H1 (cell line): Measurements from ENCODE around the gene TBC1D22A. TPM values are rescaled to one million over a fixed set of nuclear protein-coding genes. Genes with fewer than 3 reads are reported as not detected.

Experiments
- GABPA ChIP-seq: IDR thresholded peaks from 2 replicates; pipeline ENCODE4 v1.6.1; 2011; ENCODE audit warnings: mild to moderate bottlenecking, low read length, moderate library complexity, borderline replicate concordance; ENCODE audit not compliant: insufficient read depth
- TAF7 ChIP-seq: optimal IDR thresholded peaks from 2 replicates; pipeline ENCODE3; 2011; ENCODE audit warnings: low read depth, mild to moderate bottlenecking, inconsistent platforms, low read length, moderate library complexity, borderline replicate concordance
- polyA plus RNA-seq, 7 experiments: library from polyadenylated mRNA; depleted of rRNA in 3 of 7; stranded (reverse) in 5 of 7; unstranded in 2 of 7; fragments of >200 nt in 5 of 7; fragments of 200-250 nt in 2 of 7; gene quantifications; 1 replicate in 5 of 7; 2 replicates in 1 of 7; 4 replicates in 1 of 7; pipeline versions ENCODE4 v1.2.1 to v1.2.3, GENCODE V29; 2011 to 2013; ENCODE audit warnings: missing spikeins in 2 of 7, mixed read lengths in 2 of 7
- total RNA-seq: library from RNA; stranded (reverse); fragmentation: NEBNext Ultra II Directional; extraction: Animal tissue kit (Norgen Biotek cat#: 25700); gene quantifications from 2 replicates; pipeline ENCODE4 v1.2.1, GENCODE V29; 2021

TBC1D22A gene
- total and polyA plus RNA-seq, 2 of the 8 experiments (the other 6 are each of a cell fraction or from before 2014, with no cell fraction given), result 11.9 to 18.4 TPM

DNA sequence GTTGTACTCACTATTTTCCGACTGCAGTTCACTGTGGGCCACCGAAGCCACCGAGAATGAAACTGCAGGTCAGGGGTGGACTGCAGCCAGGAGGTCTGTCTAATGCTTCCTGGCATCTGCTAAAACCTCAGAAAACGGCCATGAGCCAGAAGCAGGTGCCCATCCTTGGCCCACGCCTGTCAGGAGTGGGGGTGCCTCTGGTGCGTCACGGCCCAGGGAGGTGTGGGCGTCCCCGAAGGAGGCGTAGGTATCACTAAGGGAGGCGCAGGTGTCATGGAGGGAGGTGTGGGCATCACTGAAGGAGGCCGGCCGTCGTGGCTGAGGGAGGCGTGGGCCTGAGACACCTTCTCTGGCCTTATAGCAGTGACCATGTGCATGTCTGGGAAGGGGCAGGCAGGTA, 456.2 kb downstream of the TBC1D22A start (continued):
- no peak for TF ChIP-seq GABPA
- TF ChIP-seq TAF7, result no peak
